Stimulated activated CD4-positive, alpha-beta T cell treated with anti-CD3 and anti-CD28 coated beads, Interleukin-4, amount 100 ng/mL, for 1 hour (primary cell): ENCODE data around the gene PNCK.

Experiments used
- DNase-seq: peaks from one replicate; pipeline ENCODE4 v3.0.0-alpha.2; 2020

PNCK gene

DNA sequence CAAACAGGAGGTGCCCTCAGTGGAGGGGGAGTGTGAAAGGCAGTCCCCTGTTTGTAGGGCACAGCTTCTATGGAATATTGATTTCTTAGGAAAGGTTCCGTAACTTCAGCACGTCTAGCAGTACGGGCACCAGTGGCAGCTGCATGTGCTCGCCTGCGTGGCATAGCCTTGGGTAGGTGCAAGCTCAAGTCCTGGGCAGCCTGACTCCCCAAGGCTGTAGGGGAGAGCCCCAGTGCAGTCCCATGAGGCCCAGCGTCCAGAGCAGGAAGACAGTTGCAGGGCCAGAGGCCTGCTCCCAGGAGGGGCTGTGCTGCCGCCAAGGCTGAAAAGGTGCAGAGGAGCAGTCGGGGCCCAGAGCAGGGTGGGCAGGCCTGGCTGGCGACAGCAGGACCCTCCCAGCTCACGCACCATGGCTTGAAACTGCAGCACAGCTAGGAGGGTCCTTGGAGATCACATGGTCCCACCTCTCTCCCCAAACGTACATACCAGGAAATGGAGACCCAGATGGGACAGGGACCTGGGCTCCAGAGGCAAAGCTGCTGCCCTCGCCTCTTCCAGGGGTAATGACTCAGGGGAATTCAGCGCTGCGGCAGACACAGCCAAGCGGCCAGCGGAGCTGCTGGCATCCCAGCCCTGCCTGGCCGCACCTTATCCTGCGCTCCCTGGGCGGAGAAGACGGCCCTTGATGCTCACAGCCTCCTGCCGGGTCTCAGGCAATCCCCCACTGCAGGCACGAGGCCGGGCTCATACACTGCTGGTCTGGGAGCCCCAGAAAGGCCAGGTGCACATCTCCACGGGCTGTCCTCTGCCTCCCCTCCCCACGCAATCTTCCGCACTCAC lies 32.7 kb downstream of the PNCK start:
- DNase-seq = no peak

DNA sequence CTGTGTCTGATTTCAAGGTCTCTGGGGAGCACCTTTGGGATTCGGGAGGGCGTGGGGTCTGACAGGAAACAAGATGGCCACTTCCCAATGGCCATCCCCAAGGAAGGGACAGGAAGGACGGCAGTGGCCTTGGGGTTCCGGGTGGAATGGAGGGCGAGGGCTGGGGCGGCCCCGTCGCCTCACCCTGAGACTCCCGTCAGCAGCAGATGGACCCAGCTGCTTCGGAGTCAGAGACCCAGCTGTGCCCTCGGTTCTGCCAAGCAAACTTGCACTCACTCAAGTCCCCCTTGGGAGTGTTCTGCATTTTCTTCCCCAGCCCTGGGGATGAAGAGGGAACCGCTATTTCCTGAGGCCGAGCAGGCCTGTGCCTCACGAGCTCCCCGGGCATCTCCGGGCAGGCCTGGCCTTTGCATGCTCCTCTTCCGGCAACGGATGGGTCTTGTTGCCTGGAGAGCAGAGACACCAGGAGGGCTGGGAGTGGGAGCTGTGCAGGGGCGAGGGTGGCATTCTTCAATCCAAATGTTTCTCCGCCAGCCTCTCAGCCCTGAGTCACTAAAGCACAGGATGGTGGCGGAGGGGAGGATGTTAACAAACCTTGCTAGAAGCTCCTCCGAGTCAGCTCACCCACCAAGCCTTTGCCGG lies 33.4 kb downstream of the PNCK start:
- no peak for DNase-seq

DNA sequence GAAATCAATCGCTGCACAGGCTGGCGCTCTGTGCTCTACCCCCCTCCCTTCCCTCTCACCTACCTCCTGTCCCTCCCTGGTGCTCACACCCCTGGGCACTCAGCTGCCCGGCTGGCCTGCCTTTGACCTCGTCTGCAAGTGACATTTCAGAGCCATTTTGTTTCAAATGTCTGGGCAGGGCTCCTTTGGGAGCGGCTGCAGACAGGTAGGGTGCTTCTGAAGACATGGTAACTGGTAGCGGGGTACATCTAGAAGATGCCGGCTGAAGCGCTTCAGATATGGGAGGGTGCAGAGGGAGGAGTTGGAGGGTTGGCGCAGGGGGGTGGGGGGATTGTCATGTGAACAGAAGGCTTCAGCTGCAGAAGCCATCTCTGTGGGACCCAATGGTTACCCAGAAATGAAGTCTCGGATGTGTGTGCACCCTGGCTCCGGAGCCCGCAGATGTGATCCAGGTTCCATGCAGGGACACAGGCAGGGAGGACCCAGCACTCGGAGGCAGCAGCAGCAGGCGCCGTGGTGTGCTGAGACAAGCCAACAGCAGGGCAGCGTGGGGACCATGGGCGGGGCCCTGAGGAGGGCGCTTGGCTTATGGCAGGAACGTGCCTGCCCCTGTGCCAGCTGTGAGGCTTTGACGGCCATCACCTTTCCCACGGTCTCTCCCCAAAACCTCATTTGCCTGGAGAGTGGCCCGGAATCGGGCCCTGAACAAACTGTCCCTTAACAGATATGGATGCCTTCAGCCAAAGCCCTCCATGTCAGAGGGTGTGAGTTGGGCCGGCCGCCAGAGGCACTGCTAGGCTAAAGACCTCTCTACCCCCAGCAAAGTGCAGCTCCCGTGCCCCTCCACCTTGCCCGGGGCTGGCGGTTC lies 34.2 kb downstream of the PNCK start:
- no peak for DNase-seq

DNA sequence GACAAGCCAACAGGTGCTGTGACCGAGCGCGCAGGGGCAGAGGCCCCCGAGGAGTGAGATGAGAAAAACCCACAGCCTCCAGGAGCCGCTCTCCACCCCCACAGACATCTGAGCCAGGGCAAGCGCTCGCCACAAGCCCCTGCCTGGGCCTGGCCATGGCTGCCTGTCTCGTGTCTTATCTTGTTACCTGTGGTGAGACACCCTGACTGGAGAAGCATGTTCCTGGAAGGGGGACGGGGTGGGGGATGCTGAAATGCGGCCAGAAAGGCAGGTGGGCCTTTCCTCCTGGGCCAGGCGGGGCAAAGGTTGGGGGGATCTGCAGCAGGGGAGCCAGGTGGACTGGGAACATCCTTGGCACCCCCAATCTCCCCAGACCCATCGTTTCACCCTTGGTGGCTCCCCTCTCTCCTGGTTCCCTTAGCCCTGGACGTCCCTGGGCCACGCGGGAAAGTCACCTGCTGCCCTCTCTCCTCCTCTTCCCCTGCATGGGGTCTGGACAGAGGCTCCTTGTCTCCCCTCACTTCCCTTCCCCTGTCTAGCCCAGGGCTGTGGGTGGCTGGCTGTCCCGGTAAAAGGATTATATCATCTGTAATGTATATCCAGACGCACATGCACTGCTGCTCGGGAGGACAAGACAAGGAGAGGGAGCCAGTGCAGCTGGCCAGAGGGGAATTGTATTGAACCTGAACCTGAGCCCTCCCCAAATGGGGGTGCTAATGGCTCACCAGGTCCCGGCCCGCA lies 35.0 kb downstream of the PNCK start:
- DNase-seq = no peak

DNA sequence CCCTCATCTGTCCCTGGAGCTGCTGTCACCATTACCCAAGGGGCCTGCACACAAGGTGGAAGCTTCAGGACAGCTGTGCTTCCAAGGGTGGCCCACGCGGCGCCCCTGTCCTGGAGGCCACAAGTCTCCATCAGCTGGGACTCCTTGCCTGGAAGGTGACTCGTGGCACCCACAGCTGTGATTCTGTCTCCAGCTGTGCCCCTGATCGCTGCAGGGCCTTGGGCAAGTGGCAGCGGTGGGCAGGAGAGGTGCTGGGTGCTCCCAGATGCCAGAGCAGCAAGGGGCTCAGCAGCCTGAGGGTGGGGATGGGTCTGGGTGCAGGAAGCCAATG lies 35.6 kb downstream of the PNCK start:
- no peak for DNase-seq

DNA sequence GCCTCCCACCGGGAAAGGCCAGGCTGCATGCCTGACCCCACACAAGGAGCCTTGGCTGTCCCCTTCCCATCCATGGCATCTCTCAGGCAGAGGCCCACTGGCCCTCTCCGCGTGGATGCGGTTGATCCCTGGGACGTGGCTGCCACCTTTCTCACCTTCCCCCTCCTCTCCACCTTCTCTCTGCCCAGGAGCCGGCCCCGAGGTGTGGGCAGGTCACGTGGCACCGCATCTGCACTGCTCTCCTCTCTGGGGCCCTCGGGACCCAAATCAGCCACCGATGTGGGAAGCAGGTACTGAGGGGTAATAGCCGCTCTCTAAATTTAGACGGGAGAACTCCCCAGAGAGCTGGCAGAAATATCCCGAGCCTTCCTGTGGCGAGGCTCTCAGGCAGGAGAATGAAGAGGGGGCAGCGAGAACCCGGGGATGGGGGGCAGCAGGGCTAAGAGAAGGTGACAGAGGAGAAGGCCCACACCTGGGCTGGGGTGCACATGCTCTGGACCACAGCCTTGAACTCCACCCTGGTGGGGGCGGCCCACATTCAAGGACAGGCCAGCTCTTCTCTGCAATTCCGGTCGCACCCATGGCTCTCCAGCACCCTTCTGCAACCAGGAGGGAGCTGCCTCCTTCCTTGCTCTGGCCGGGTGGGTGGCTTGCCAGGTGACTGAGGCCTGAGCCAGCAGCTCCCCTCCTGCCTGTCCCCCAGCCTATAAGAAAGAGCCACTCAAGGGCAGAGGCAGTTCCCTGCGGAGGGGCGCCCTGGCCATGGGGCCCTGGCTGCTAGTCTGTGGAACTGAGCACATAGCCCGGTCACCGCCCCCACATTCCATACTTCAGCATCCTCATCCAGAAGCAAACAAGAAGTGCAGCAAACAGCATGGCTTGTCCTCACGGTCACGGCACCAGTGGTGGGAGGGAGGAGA lies 36.2 kb downstream of the PNCK start:
- DNase-seq = no peak

DNA sequence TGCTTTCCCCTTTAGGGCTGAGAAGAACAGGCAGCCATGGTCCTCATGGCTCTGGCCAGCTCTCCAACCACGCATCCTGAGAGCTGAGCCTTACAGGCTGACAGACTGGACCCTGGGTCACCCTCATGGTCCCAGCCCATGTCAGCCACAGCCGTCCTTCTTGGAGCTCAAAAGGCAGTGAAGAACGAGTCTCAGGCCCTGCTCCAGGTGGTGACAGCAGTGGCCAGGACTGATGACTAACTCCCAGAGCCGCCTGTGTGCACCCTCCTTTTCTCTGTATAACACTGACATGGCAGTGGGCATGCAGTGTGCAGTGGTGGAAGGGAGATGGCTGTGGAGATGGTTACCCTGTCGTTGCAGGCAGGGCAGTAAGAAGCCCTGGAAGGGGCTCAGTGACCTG lies 36.9 kb downstream of the PNCK start:
- no peak for DNase-seq

DNA sequence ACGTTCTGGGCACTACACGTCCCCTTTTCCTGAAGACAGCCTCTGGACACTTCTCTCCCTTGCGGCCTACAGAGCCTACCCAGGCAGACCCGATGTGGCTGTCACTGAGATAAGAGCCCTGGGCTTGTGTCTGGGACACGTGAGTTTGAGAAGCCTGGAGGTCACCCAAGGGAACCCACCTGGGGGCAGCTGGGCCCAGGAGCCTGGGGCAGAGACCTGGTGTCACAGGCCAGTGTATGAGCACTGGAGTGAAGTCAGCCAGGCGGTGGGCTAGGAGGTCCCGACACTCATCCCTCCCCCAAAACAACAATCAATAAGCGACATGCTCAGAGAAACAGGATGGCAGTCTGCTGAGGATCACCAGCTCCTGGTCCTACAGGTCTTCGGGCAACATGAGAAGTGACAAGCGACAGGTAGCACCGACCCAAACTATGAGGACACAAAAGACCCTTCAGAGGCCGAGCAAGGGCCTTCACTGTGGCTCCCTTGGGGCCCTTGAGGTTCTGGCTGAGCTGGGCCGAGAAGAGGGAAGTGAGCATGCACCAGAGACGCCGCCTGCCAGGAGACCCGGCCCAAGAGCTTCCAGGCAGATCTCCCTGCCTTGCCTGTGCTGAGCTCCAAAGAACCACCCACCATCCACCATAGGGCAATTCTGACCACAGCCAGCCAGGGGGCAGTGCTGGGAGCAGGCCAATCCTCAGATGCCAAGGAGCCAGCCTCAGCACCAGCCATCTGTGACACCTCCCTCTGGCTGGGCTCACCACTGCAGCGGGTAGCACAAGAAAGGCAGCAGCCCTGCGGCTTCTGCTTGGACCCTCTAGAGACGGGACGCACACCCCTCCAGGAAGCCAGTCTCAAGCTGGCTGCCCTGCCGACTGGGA lies 37.6 kb downstream of the PNCK start:
- no peak for DNase-seq

DNA sequence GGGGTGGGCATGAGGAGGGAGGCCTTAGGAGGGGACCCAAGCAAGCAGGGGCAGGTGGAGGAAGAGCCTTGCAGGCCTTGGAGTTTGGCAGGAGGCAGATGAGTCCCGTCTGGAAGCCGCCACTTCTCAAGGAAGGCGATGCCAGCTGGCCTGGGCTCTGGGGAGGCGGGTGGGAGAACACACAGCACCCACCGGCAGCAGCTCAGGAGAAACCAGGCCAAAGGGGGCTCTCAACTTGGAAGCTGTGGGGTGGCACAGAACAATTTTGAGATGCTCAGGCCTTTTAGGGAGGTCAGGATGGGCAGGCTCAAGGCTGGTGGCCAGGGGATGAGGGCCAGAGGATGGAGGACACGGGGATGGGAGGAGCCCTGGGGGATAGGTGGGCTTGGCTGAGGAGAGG lies 38.2 kb downstream of the PNCK start:
- DNase-seq = no peak

DNA sequence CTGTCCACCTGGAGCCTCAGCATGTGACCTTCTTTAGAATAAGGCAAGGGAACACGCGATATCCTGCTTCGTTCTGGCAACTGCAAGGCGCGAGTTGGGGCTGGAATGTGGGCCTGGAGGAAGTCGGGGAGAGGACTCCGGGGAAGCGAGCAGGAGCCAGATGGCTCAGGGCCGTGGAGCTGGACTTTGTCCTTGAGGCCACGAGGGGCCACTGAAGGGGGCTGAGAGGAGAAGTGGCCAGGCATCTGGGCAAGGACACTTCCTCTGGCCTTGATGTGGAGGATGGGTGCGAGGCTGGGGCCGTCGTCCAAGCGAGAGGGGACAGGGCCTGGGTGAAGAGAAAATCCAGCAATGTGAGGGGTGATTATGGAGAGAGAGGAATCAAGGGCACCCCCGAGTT lies 38.8 kb downstream of the PNCK start:
- DNase-seq = no peak

DNA sequence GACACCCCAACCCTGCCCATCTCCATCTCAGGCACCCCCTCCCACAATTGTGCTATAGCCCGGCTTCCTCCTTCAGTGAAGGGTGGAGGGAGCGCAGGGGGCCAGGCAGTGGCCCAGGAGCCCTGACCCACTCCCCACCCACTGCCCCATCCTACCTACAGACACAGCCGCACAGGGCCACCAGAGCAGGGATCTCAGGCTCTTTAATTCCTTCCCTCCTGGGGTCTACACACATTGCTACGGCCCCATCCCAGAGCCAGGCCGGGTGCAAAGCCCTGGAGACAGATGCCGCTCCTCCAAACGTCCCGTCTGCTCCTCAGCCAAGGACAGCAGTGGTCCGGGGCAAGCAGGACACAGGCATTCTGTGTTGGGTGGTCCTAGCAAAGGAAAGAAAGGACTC lies 39.4 kb downstream of the PNCK start:
- no peak for DNase-seq

DNA sequence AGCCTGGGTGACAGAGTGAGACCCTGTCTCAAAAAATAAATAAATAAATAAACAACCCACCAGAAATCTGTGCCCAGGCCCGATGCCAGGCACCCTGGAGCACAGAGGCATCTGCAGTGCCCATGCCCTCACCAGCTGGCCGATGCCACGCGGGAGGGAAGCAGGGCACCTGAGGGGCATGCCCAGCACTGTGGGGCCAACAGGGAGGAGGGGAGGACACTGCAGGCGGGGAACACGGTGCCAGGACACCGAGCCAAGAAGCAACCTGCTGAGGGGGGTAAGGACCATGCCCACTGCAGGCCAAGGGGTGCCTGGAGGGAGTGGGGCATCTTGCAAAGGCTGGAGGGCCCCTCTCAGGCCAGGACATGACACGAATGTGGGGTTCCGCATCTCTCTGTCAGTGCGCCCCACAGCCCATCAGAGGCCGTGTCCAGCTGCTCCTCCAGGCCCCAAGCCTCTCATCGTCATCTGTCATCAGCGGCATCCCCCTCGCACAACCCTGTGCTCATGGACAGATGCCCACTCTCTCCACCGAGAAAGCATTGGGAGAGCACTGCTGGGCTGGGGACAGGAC lies 39.9 kb downstream of the PNCK start:
- no peak for DNase-seq

DNA sequence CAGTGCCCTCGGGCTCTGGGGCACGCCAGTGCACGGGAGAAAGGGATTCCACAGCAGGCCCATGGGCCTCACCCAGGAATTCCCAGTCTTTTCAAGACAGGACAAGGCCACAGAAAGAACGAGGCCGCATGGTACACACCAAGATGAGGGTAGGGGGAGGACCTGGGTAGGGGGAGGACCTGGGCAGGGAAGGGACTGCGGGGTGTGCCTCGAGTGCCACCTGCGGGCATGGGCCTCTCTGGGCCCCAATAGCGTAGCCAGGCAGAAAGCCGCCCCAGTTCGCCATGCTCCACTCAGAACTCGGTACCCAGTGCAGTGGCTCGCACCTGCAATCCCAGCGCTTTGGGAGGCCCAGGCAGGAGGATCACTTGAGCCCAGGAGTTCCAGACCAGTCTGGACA lies 40.6 kb downstream of the PNCK start:
- no peak for DNase-seq

DNA sequence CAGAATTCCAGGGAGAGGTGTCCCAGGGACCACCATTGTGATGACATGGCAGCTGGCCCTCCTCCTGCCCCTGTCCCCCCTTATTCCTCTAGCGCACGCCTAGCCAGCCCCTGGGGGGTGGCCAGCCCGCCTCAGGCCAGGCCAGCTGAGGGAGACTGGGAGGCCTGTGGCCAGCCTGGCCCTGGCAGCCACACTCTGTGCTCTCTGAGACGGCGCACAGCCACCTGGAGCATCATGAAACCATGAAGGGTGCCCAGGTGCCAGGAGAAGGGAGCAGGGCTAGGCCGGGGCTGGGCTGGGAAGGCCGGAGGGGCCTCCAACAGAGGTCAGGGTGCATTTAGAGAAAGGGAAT lies 41.0 kb downstream of the PNCK start:
- DNase-seq = no peak

DNA sequence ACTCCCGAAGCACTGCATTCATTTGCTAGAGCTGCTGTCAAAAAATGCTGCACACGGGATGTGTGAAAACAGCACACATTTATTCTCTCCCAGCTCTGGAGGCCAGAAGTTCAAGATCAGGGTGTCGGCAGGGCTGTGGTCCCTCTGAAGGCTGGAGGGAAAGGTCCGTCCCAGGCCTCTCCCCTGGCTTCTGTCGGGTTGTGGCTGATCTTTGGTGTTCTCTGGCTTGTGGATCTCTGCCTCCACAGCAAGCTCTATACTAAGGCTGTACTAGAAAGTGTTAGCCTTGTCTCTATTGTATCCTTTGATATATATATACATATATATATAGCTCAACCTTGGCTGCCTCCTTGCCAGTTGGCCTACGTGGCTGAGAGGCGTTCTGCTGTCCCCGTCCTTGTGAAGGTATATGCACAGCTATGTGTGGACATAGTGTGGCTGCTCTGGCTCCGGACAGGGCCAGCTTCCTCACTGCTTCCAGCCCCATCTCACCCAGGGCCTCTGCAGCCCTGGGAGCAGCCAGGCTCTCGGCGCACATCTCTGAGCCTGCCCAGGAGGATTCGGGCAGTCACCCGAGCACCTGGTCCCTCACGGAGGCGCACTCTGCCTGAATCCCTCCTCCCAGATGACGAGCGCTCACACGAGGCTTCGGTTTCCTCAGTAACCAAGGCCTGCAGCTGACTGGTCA lies 41.6 kb downstream of the PNCK start:
- no peak for DNase-seq

DNA sequence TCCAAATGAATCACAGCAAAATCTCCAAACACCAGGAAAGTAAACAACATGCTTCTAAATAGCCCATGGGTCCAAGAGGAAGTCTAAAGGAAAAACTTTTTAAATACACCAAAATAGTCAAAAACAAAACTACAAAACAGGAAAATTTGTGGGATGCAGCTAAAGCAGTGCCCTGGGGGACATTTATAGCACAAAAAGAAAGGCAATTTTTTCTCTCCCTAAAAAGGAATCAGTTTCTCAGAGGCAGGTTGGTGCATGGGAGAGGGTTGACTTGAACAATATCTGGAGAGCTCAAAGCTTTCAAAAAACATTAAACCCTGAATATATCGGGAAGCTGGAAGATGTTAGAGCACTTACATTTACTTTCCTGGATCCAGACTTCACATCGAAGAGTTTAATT lies 42.3 kb downstream of the PNCK start:
- no peak for DNase-seq

DNA sequence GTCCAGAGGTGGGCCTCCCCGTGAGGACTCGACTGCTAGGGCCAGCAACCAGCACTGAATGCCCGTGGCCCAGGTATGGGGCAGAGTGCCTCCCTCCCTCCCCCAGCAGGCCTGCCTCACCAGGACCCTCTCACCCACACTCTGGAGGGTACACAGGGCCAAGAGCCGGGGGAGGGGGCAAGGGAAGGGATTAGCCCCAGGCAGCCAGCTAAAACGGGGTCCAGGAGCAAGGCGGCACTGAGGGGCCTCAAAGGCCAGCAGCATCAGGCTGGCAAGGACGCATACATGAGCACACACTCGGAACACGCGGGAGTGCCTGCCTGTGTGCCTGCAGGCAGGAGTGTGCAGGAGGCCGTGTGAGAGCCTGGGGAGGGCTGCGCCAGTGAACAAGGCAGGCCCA lies 44.9 kb downstream of the PNCK start:
- no peak for DNase-seq

DNA sequence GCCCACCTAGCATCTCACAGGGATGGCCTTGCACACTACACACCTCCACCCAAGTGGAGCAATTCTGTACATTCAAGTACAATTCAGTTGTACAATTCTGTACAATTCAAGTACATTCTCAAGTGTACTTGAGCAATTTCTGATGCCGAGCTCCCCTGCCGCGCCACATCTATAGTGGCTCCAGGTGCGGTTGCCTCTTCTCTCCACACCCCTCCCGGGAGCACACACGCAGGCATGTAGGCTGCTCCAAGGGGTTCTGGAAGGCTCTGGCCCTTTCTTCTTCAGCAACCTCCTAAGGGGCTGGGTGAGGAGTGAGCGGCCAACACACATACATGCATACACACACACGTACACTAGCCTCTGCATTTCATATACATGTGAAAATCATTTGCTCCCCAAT lies 45.5 kb downstream of the PNCK start:
- DNase-seq = no peak

DNA sequence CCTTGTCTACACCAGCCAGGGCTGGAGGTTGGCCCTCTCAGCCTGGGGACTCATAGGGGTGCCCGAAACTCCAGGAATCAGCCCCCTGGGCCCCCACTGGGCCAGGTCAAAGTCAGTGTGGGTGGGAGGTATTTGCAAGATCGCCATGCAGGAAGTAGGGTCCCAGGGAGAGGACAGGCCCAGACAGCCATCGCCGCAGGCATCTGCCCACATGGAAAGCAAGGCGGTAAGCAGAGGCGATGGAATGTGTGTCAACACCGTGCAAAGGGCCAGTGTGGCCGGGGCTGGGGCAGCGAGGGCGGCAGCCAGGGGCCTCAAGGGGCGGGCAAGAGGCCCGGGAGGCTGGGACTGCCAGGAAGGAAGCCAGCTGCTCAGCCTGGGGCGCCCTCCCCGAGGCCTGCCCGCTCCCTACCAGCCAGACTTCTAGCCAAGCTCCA lies 45.9 kb downstream of the PNCK start:
- no peak for DNase-seq
